Large intestine (tissue), 3 donors: ENCODE data around the gene ANKRD11. TPM values are rescaled to one million over a fixed set of nuclear protein-coding genes. Genes with fewer than 3 reads are reported as not detected.

ENCODE experiments used
- DNase-seq, 2 donors: peaks; one replicate each; pipeline versions ENCODE4 v3.0.0 to v3.0.0-alpha.2; 2013
- H3K27ac ChIP-seq: one replicate; pipeline ENCODE4 v1.5.1; 2013; ENCODE audit warnings: low read length
- H3K27me3 ChIP-seq: 2 replicates; pipeline ENCODE4 v1.6.1; 2013; ENCODE audit warnings: low read length; ENCODE audit not compliant: control insufficient read depth, insufficient read depth
- H3K36me3 ChIP-seq: 2 replicates; pipeline ENCODE4 v1.6.1; 2013; ENCODE audit warnings: low read length; ENCODE audit not compliant: control insufficient read depth, insufficient read depth
- H3K4me1 ChIP-seq: one replicate; pipeline ENCODE4 v1.6.1; 2013; ENCODE audit warnings: low read length; ENCODE audit not compliant: control insufficient read depth, insufficient read depth
- H3K4me3 ChIP-seq: one replicate; pipeline ENCODE4 v1.5.1; 2013; ENCODE audit warnings: low read length
- H3K9me3 ChIP-seq: one replicate; pipeline ENCODE4 v1.6.1; 2013; ENCODE audit warnings: mild to moderate bottlenecking, low read depth, low read length, moderate library complexity; ENCODE audit not compliant: control insufficient read depth
- WGBS: methylation state at CpG from one replicate; pipeline ENCODE4 v1.1.5; 2013; ENCODE audit warnings: low lambda C conversion rate; ENCODE audit not compliant: insufficient coverage; 5-methylcytosine and 5-hydroxymethylcytosine counted together
- polyA plus RNA-seq: library from polyadenylated mRNA; unstranded; fragments of 120-200 nt; gene quantifications from one replicate; pipeline ENCODE4 v1.2.1, GENCODE V29; 2013

Gene ANKRD11
- polyA plus RNA-seq, 1 donor: 83.9 TPM

DNA sequence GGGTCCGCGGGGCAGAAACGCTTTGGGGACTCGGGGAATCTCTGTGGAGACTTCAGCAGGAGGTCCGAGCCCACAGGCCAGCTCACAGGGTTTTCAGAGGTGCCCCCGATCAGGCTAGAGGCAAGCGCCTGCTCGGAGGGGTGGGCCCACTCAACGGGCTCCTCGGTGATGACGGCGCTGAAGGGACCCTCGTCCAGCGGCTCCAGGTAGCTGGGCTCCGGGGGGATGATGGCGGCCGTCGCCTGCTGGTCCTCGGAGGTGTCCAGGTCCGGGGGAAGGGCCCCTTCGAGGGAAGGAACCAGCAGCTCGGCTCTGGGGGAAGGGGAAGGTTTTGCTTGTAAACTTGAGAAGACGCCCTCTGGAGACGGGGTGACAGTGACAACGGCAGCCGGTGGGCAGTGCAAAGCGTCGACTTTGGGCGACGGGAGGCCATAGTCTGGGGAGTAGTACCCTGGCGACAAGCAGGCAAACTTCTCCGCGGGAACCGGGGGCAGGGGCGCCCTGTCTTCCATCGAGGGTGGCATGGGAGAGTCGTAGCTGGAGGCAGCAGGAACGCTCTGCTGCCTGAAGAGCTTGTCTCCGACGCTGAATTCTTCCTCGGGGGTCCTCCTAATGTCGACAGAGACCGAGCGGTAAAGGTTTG lies 209.7 kb downstream of the ANKRD11 start:
- Histone ChIP-seq H3K4me3 (no peak overlapping the region), H3K4me1 (no peaks in the 10 kb centered on the region), H3K27ac (no peak overlapping the region), H3K27me3 (no peaks in the 10 kb centered on the region), H3K36me3 (peaks cover 74% of the 10 kb centered on the region), H3K9me3 (peaks cover 40% of the 10 kb centered on the region)
- WGBS: no CpG with 5 or more reads among the region's 44 CpGs
- DNase-seq: no peak

DNA sequence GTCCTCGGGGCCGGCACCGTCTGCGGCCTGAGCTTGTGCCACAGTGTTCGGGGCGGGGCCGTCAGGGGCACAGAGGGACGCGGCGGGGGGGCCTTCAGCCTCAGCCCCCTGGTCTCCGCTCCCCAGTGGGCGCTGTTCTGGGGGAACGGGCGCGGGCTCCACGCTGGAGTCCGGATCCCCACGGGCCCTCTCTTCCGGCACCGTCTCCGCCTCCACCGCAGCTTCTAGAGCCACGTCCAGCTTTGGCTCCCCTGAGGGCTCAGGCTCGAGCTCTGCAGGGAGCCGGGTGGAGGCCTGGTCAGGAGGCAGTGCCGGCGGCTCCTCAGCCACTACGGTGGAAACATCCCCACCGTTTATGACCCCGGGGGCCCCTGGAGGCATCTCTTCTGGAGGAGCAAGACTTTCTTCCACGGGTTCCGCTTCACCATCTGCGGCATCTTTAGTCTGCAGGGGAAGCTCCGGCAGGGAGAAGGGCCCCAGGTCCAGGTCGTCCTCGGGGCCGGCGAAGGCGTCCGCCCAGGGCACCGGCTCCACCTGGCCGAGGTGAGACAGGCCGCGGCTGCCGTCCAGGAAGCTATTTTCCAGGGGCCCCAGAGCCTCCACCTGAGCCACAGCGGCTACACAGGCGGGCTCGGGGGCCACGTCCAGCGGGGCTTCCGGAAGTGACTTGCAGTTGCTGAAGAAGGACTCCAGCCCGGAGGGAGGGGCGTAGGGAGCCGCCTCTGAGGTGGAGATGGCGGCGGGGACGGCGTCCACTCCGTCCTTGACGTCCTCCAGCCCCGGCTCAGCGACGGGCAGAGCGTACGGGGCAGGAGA lies 210.5 kb downstream of the ANKRD11 start:
- no peak overlapping the region for H3K27ac ChIP-seq
- H3K4me3 ChIP-seq: no peak overlapping the region
- DNase-seq: no peak
- peaks cover 40% of the 10 kb centered on the region for H3K9me3 ChIP-seq
- H3K4me1 ChIP-seq: no peaks in the 10 kb centered on the region
- no CpG with 5 or more reads among the region's 65 CpGs for WGBS
- H3K27me3 ChIP-seq: no peaks in the 10 kb centered on the region
- H3K36me3 ChIP-seq: peaks cover 74% of the 10 kb centered on the region

DNA sequence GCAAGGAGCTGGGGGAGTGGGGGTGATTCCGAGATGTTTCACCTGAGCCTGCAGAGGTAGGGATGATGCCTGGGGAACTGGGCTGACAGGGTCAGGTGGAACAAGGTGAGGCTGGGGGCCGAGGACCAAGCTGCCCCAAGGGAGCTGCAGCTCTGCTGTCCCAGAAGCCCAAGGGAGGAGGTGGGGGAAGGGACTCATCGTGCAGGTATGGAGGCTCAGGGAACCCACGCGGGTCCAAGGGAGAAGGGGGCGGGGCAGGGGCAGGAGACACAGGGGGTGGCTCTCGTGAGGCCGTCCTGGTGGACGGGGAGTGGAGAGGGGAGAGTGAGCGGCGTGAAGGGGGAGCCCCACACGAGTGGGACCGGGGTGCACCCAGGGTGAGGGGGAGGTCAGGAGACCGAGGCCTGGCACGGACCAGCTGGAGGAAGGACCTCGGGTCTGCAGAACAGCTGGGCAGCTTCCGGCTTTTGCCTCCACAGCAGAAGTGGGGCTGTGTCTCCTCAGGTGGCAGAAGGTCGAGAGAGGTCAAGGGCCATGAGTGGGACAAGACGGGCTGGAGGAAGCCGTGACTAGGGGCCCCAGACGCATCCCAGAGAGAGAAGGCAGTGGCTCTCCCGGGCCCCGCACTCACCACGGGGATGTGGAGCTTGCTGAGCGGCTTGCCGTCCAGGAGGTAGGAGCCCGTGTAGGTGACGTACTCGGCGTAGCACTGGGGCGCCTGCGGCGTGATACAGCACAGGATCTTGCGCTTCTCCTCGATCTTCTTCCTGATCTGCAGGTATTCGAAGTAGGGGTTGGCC lies 211.7 kb downstream of the ANKRD11 start:
- H3K27me3 ChIP-seq: no peaks in the 10 kb centered on the region
- DNase-seq: no peak
- peaks cover 40% of the 10 kb centered on the region for H3K9me3 ChIP-seq
- H3K4me3 ChIP-seq: no peak overlapping the region
- no peaks in the 10 kb centered on the region for H3K4me1 ChIP-seq
- no CpG with 5 or more reads among the region's 36 CpGs for WGBS
- no peak overlapping the region for H3K27ac ChIP-seq
- peaks cover 79% of the 10 kb centered on the region for H3K36me3 ChIP-seq

DNA sequence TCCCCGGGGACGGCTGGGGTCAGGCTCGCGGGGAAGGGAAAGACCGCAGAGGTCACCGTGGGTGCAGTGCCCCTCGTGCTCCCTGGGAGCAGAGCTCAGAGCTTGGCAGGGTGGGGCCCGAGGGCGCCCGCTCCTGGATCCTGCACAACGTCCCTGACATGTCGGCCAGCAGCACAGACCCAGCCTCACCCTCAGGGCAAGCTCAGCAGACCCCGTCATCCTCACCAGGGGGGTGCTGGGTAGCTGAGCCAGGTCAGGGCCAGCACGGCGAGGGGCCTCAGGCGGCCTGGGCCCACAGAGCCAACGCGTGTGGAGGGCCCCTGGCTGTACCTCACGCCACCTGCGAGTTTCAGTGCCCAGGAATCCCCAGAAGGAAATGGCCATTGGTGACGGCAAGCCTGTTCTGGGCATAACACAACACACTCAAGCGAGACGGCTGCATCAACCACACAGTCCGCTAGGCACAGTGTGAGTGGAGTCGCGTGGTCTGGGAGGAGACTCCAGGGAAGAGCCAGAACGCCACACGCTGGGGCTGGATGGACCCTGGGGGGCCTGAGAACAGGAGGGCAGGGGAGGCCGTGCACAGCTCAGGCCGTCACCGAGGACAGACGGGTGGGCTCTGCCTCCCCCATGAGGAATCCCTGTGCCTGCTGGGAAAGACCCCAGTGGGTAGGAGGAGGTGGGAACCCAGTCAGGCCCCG lies 212.6 kb downstream of the ANKRD11 start:
- no CpG with 5 or more reads among the region's 33 CpGs for WGBS
- H3K27me3 ChIP-seq: no peaks in the 10 kb centered on the region
- no peaks in the 10 kb centered on the region for H3K4me1 ChIP-seq
- no peak overlapping the region for H3K27ac ChIP-seq
- no peak for DNase-seq
- H3K9me3 ChIP-seq: peaks cover 32% of the 10 kb centered on the region
- no peak overlapping the region for H3K4me3 ChIP-seq
- H3K36me3 ChIP-seq: peaks cover 78% of the 10 kb centered on the region

DNA sequence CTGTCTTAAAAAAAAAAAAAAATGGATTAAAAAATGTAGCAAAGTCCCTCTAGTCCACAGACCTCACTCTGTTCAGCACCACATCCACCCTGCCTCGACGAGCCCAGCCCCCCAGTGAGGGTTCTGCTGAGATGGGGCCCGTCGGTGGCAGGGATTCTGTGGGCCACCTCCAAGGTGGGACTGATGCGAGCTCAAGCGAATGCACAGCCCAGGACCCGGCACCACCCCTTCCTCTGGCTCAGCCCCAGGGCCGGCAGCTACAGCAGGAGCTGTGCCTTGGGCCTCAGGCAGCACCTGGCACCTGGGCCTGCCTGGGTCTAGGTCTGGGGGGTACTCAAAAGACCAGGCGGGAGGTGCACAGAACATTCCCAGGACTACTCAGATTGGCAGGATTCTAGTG lies 213.3 kb downstream of the ANKRD11 start:
- no peaks in the 10 kb centered on the region for H3K27me3 ChIP-seq
- H3K27ac ChIP-seq: no peak overlapping the region
- H3K4me1 ChIP-seq: no peaks in the 10 kb centered on the region
- peaks cover 25% of the 10 kb centered on the region for H3K9me3 ChIP-seq
- H3K4me3 ChIP-seq: no peak overlapping the region
- DNase-seq: no peak
- WGBS: no CpG with 5 or more reads among the region's 9 CpGs
- H3K36me3 ChIP-seq: peaks cover 82% of the 10 kb centered on the region

DNA sequence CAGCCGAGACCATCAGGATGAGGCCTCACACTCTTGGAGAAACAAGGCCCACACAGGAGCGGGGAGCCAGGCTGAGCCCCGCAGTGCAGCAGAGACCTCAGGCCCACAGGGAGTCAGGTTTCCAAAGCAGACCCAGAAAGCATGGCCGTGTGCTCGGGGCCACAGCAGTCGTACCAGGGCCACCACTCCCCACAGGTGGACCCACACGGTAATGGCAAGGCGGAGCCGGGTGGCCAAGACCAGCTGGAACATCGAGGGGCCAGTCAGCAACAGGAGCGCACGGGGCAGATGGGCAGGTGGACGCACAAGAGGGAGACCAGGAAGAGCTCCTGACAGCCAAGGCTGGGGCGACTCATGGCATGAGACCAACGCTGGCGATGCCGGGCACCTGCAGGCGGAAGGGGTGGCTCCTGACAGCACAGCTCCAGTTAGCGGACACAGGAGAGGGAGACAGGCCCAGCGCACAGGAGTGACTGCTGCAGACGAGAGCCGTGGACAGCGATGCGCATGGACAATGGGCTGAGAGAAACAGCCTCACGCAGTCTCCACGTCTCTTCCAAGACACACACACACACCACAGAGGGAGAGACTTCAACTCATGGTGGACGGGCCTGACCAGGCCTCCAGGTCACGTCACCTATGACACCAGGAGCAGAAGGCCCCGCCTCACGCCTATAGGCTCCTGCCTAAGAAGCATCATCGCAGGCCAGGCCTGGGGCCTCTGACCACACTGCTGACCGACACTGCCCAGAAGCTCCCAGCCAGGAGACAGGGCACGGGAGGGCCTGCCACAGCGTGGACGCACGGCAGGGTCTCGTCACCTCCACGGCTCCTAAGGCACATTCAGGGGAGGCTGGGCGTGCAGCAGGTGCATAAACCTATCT lies 214.3 kb downstream of the ANKRD11 start:
- H3K36me3 ChIP-seq: peaks cover 85% of the 10 kb centered on the region
- WGBS: no CpG with 5 or more reads among the region's 39 CpGs
- H3K27ac ChIP-seq: no peak overlapping the region
- H3K27me3 ChIP-seq: no peaks in the 10 kb centered on the region
- H3K4me1 ChIP-seq: no peaks in the 10 kb centered on the region
- no peak for DNase-seq
- peaks cover 16% of the 10 kb centered on the region for H3K9me3 ChIP-seq
- H3K4me3 ChIP-seq: no peak overlapping the region

DNA sequence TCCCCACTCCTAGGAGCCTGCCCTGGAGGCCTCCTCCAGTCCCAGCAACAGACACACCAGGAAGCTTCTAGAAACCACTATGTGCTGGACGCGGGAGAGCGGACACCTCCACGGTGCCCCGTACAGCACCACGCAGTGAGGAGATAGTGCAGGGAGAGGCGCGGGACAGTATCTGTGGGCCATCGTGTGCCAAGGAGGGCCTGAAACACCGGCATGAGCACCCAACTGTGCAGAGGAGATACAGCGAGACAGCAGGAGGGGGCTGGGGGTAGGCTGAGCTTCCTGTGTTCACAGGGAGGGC lies 215.1 kb downstream of the ANKRD11 start:
- no CpG with 5 or more reads among the region's 11 CpGs for WGBS
- Histone ChIP-seq H3K27ac (no peak overlapping the region), H3K36me3 (peaks cover 85% of the 10 kb centered on the region), H3K4me3 (no peak overlapping the region), H3K9me3 (peaks cover 7% of the 10 kb centered on the region), H3K27me3 (no peaks in the 10 kb centered on the region), H3K4me1 (no peaks in the 10 kb centered on the region)
- no peak for DNase-seq

DNA sequence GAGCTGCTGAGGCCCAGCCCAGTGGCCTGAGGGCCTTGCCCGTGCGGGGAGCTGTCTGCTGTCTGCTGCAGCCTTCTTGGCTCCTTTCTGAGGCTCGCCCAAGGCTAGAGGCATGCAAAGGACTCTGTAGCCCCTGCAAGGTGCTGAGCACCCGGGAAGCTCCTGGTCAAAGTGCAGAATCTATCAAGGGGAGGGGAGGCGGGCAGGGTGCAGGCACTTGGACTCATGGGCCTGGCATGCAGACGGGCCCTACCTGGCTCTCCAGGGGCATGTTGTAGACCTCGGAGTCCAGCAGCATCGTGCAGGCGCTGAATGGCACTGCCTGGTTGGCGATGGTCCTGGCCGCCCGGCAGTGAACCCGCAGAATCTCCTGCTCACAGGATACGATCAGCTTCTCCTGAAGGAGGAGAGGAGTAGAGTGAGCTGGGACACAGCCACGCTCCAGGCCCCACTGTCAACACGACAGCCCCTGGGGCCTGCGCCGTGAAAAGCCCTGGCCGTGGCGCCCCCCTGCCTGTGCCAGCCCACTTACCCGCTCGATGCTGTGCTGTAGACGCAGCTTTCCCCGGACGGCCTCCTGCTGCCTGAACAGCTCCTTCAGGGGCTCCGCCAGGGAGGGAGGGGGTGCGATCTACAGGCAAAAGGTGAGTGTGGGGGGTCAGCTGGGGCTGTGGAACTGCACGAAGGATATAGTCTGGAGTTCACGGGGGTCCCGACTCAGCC lies 215.6 kb downstream of the ANKRD11 start:
- no peaks in the 10 kb centered on the region for H3K27me3 ChIP-seq
- DNase-seq: peak; percentile 37 to 69
- no CpG with 5 or more reads among the region's 30 CpGs for WGBS
- peaks cover 2% of the 10 kb centered on the region for H3K9me3 ChIP-seq
- H3K4me1 ChIP-seq: no peaks in the 10 kb centered on the region
- no peak overlapping the region for H3K4me3 ChIP-seq
- H3K27ac ChIP-seq: no peak overlapping the region
- H3K36me3 ChIP-seq: peaks cover 85% of the 10 kb centered on the region

DNA sequence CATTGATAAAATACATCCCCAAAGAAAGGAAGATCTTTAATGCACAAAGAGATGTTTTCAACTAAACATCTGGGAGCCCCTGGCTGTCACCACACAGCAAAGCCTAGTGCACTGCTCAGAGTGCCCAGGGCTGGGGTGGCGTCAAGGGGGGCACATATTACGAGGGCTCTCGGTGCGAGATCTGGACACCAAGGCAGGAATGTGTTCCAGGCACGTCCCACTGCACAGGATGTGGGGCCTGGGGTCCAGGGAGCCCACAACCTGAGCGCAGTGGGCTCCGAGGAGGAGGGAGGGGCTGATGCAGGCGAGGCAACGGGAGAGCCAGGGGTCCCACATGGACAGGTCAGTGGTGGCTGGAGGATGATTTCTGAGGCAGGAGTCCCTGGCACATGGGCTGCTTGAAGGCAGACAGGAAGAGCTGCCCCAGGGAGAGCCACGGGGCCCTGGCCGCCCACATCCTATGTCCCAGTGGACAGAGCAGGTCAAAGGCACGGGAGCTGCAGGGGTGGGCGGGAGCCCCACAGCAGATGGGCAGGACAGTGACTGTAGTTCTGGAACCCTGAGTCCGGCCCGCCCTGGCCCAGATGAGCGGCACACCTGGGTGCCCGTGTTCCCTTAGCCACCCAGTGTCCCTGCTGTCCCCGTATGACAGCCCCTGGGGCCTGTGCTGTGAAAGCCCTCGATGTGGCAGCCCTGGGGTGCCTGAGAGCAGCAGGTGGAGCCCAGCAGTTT lies 216.5 kb downstream of the ANKRD11 start:
- Histone ChIP-seq H3K4me3 (no peak overlapping the region), H3K27ac (no peak overlapping the region), H3K4me1 (no peaks in the 10 kb centered on the region), H3K9me3 (no peaks in the 10 kb centered on the region), H3K27me3 (no peaks in the 10 kb centered on the region), H3K36me3 (peaks cover 89% of the 10 kb centered on the region)
- 100% methylated on average over 2 of the region's 19 CpGs for WGBS
- no peak for DNase-seq
